HUES64 (cell line): Measurements from ENCODE around the gene TBXT.
"Not testable (repeated sequence)": the region's sequence is repeated elsewhere in the genome, so short reads cannot be mapped to it uniquely, and the experiment has no call there.

ENCODE experiments used
- H3K27ac ChIP-seq: 2 replicates; pipeline ENCODE4 v1.7.0; 2013; ENCODE audit warnings: low read depth, low read length, inconsistent platforms
- H3K27me3 ChIP-seq: 2 replicates; pipeline ENCODE4 v1.6.1; 2013; ENCODE audit warnings: mild to moderate bottlenecking, low read length; ENCODE audit not compliant: insufficient read depth
- H3K36me3 ChIP-seq: 2 replicates; pipeline ENCODE4 v1.6.1; 2013; ENCODE audit warnings: mild to moderate bottlenecking, low read length; ENCODE audit not compliant: insufficient read depth
- H3K4me1 ChIP-seq: 2 replicates; pipeline ENCODE4 v1.6.1; 2013; ENCODE audit warnings: mild to moderate bottlenecking, low read length, moderate library complexity; ENCODE audit not compliant: insufficient read depth
- H3K4me3 ChIP-seq: 2 replicates; pipeline ENCODE4 v1.5.1; 2013; ENCODE audit warnings: mild to moderate bottlenecking, low read length, moderate library complexity
- H3K9ac ChIP-seq: 2 replicates; pipeline ENCODE4 v1.6.1; 2013; ENCODE audit warnings: mild to moderate bottlenecking, low read depth, low read length
- H3K9me3 ChIP-seq: 2 replicates; pipeline ENCODE4 v1.6.1; 2013; ENCODE audit warnings: low read depth, low read length; ENCODE audit not compliant: insufficient read depth
- WGBS: fragments of 150-250, 120-280 bp; methylation state at CpG from one replicate; pipeline ENCODE4 v1.1.7; 2013; ENCODE audit warnings: missing lambda C conversion rate; 5-methylcytosine and 5-hydroxymethylcytosine counted together

TBXT gene

GRCh38 chr6:166152660-166153059, 15.0 kb downstream of the TBXT start:
- Histone ChIP-seq H3K27me3 (no peaks in the 10 kb centered on the region), H3K4me3 (no peak overlapping the region), H3K9ac (no peak overlapping the region), H3K9me3 (peaks cover 8% of the 10 kb centered on the region; the same call in 1 of the 2 replicates), H3K27ac (no peak overlapping the region), H3K4me1 (no peaks in the 10 kb centered on the region), H3K36me3 (no peaks in the 10 kb centered on the region)
- no CpG with 5 or more reads among the region's 3 CpGs for WGBS

- Histone ChIP-seq H3K27me3 (no peaks in the 10 kb centered on the region), H3K9ac (no peak overlapping the region), H3K27ac (no peak overlapping the region), H3K9me3 (peaks cover 8% of the 10 kb centered on the region; the same call in 1 of the 2 replicates), H3K4me3 (no peak overlapping the region), H3K36me3 (no peaks in the 10 kb centered on the region), H3K4me1 (no peaks in the 10 kb centered on the region)
- WGBS = no CpG with 5 or more reads among the region's 1 CpG
These were observed 15.9 kb downstream of the TBXT start for GRCh38 chr6:166151798-166152197.

- H3K27ac ChIP-seq = no peak overlapping the region
- H3K4me1 ChIP-seq = 0 out of 2 replicates have a peak, but pooled peaks cover 3% of the 10 kb centered on the region
- H3K9me3 ChIP-seq = peaks cover 8% of the 10 kb centered on the region; the same call in 1 of the 2 replicates
- no peak overlapping the region for H3K4me3 ChIP-seq
- no peaks in the 10 kb centered on the region for H3K36me3 ChIP-seq
- no peak overlapping the region for H3K9ac ChIP-seq
- WGBS = 91% methylated on average over 5 of the region's 5 CpGs
- no peaks in the 10 kb centered on the region for H3K27me3 ChIP-seq
These were observed 21.9 kb downstream of the TBXT start for GRCh38 chr6:166145751-166146150.

GRCh38 chr6:166143011-166143410, 24.6 kb downstream of the TBXT start:
- Histone ChIP-seq H3K4me3 (no peak overlapping the region), H3K36me3 (no peaks in the 10 kb centered on the region), H3K9me3 (no peaks in the 10 kb centered on the region), H3K4me1 (0 out of 2 replicates have a peak, but pooled peaks cover 3% of the 10 kb centered on the region), H3K9ac (no peak overlapping the region), H3K27me3 (no peaks in the 10 kb centered on the region), H3K27ac (no peak overlapping the region)
- 89% methylated on average over 2 of the region's 2 CpGs for WGBS

DNA sequence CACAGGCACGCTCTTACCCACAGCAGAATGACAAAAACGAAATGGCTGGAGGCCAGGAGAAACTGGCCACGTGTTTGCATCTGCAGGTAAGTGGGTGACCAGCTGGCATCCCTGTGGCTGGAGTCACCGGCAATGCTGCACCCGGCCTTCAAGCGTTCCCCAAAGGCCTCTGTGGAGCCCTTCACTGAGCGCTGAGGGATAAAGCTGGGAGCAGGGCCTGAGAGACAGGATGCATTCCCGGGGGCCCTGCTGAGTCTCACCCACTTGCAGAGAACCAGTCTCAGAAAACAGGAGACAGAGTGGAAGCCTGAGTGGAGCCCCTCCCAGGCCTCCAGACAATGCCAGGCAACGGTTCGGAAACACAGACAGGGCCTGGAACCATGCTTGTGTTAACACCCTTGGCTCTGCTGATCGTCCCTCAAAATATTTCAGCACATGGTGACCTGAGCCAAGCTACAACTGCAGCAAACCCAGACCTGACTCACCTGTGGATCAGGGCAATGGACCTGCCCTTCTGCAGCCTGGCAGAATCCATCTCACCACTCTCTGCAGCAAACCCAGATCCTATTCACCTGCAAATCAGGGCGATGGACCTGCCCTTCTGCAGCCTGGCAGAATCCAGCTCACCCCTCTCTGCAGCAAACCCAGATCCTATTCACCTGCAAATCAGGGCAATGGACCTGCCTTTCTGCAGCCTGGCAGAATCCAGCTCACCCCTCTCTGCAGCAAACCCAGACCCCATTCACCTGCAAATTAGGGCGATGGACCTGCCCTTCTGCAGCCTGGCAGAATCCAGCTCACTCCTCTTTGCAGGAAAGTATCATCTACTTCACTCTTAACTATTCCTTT, 39.8 kb downstream of the TBXT start:
- Histone ChIP-seq H3K4me1 (no peaks in the 10 kb centered on the region), H3K27me3 (no peaks in the 10 kb centered on the region), H3K9me3 (no peaks in the 10 kb centered on the region), H3K27ac (no peak overlapping the region), H3K9ac (no peak overlapping the region), H3K4me3 (no peak overlapping the region), H3K36me3 (no peaks in the 10 kb centered on the region)
- WGBS = 74% methylated on average over 13 of the region's 13 CpGs

- not testable (repeated sequence) for H3K4me3 ChIP-seq, H3K9me3 ChIP-seq, H3K27ac ChIP-seq, H3K27me3 ChIP-seq, H3K4me1 ChIP-seq, H3K36me3 ChIP-seq, H3K9ac ChIP-seq
- 93% methylated on average over 8 of the region's 9 CpGs for WGBS
These were observed 44.5 kb downstream of the TBXT start for GRCh38 chr6:166123115-166123514.

DNA sequence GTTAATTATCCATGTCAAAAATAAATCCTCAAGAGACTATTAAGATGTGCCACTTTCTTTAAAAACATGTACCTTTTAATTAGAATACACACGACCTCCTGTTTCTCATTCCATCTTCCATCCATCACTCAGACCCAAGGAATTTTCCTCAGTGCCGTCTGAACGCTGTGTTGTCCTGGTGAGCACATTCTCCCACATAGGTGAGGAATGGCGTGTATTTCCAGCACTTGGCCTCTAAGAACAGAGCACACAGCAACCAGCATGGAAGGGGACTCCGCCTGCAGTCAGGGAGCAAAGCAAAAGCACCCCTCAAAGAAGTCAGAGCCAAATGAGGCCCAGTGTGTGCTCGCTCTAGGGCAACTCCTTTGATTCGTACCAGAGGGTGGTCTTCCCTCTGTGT, 45.9 kb downstream of the TBXT start:
- Histone ChIP-seq H3K27ac (no peak overlapping the region), H3K4me1 (no peaks in the 10 kb centered on the region), H3K27me3 (no peaks in the 10 kb centered on the region), H3K4me3 (no peak overlapping the region), H3K9ac (no peak overlapping the region), H3K36me3 (no peaks in the 10 kb centered on the region), H3K9me3 (no peaks in the 10 kb centered on the region)
- 87% methylated on average over 7 of the region's 7 CpGs for WGBS

- WGBS = 94% methylated on average over 4 of the region's 4 CpGs
- peaks cover 7% of the 10 kb centered on the region; the same call in 1 of the 2 replicates for H3K9me3 ChIP-seq
- no peak overlapping the region for H3K27ac ChIP-seq
- H3K9ac ChIP-seq = no peak overlapping the region
- H3K4me3 ChIP-seq = no peak overlapping the region
- no peaks in the 10 kb centered on the region for H3K27me3 ChIP-seq
- H3K36me3 ChIP-seq = no peaks in the 10 kb centered on the region
- H3K4me1 ChIP-seq = no peaks in the 10 kb centered on the region
These were observed 48.3 kb downstream of the TBXT start for GRCh38 chr6:166119116-166119911.

GRCh38 chr6:166115609-166116008, 52.0 kb downstream of the TBXT start:
- H3K9ac ChIP-seq = no peak overlapping the region
- H3K4me3 ChIP-seq = no peak overlapping the region
- peaks cover 7% of the 10 kb centered on the region; the same call in 1 of the 2 replicates for H3K9me3 ChIP-seq
- no peak overlapping the region for H3K27ac ChIP-seq
- no peaks in the 10 kb centered on the region for H3K27me3 ChIP-seq
- H3K36me3 ChIP-seq = no peaks in the 10 kb centered on the region
- H3K4me1 ChIP-seq = no peaks in the 10 kb centered on the region

- no peak overlapping the region for H3K9ac ChIP-seq
- no peaks in the 10 kb centered on the region for H3K4me1 ChIP-seq
- no peak overlapping the region for H3K4me3 ChIP-seq
- H3K9me3 ChIP-seq = peaks cover 7% of the 10 kb centered on the region; the same call in 1 of the 2 replicates
- no peak overlapping the region for H3K27ac ChIP-seq
- 93% methylated on average over 11 of the region's 11 CpGs for WGBS
- no peaks in the 10 kb centered on the region for H3K36me3 ChIP-seq
- H3K27me3 ChIP-seq = no peaks in the 10 kb centered on the region
These were observed 55.1 kb downstream of the TBXT start for GRCh38 chr6:166112580-166112979.

- no peak overlapping the region for H3K9ac ChIP-seq
- H3K27me3 ChIP-seq = no peaks in the 10 kb centered on the region
- no peaks in the 10 kb centered on the region for H3K9me3 ChIP-seq
- no peak overlapping the region for H3K4me3 ChIP-seq
- no peak overlapping the region for H3K27ac ChIP-seq
- no peaks in the 10 kb centered on the region for H3K4me1 ChIP-seq
- WGBS = 97% methylated on average over 2 of the region's 2 CpGs
- no peaks in the 10 kb centered on the region for H3K36me3 ChIP-seq
These were observed 58.0 kb downstream of the TBXT start for GRCh38 chr6:166109608-166110007.
